Naive thymus-derived CD4-positive, alpha-beta T cell (primary cell): ENCODE data around the gene TMEM181. TPM values are rescaled to one million over a fixed set of nuclear protein-coding genes. Genes with fewer than 3 reads are reported as not detected.
"Not testable (repeated sequence)": the region's sequence is repeated elsewhere in the genome, so short reads cannot be mapped to it uniquely, and the experiment has no call there.

ENCODE experiments used
- ATAC-seq: fragments of 150-1000 bp; cut with Tn5 transposase; 2 replicates; pipeline ENCODE4 v1.10.0; 2021; ENCODE audit warnings: mild to moderate bottlenecking, moderate library complexity
- CTCF ChIA-PET: fragments of 350-600 bp; sonication (Branson Sonifier 250); formaldehyde crosslinking; loops from one replicate; lab custom pipeline; 2021; ENCODE audit warnings: antibody characterized with exemption; lab: Charles Lee
- POLR2A ChIA-PET: fragments of 350-600 bp; sonication (Branson Sonifier 250); formaldehyde crosslinking; loops from one replicate; lab custom pipeline; 2021; ENCODE audit warnings: antibody characterized with exemption, inconsistent platforms; lab: Charles Lee
- DNase-seq, 9 donors: peaks; one replicate each; pipeline versions ENCODE4 v3.0.0 to v3.0.0-alpha.2; 2020 to 2022; ENCODE audit warnings: mixed read lengths in 1 of 9
- H3K27ac ChIP-seq: one replicate; pipeline ENCODE4 v1.7.0; 2013; ENCODE audit warnings: mild to moderate bottlenecking, low read depth, low read length, moderate library complexity
- H3K27me3 ChIP-seq, 2 donors: one replicate each; pipeline ENCODE4 v1.7.0; 2013; ENCODE audit warnings: low read length in 2 of 2, mild to moderate bottlenecking in 2 of 2, moderate library complexity in 2 of 2; ENCODE audit not compliant: control insufficient read depth in 2 of 2, insufficient read depth in 2 of 2
- H3K36me3 ChIP-seq, 3 experiments: 1 replicate in 2 of 3; 2 replicates in 1 of 3; pipeline ENCODE4 v1.7.0; 2013; ENCODE audit warnings: low read length in 3 of 3, mild to moderate bottlenecking in 3 of 3, moderate library complexity in 1 of 3; ENCODE audit not compliant: insufficient read depth in 3 of 3, control insufficient read depth in 2 of 3
- H3K4me1 ChIP-seq, 2 donors: one replicate each; pipeline ENCODE4 v1.7.0; 2013; ENCODE audit warnings: low read length in 2 of 2, mild to moderate bottlenecking in 2 of 2, moderate library complexity in 1 of 2; ENCODE audit not compliant: control insufficient read depth in 2 of 2, insufficient read depth in 2 of 2
- H3K4me3 ChIP-seq: 2 replicates; pipeline ENCODE4 v1.7.0; 2013; ENCODE audit warnings: mild to moderate bottlenecking, low read length
- H3K9me3 ChIP-seq, 3 experiments: 1 replicate in 2 of 3; 2 replicates in 1 of 3; pipeline ENCODE4 v1.7.0; 2013; ENCODE audit warnings: low read length in 3 of 3; ENCODE audit not compliant: control insufficient read depth in 2 of 3
- H3K27ac Mint-ChIP-seq, 9 donors: one replicate each; pipeline ENCODE4 v1.8.0; 2020 to 2022; ENCODE audit warnings: mixed read lengths in 9 of 9, mild to moderate bottlenecking in 8 of 9, moderate library complexity in 5 of 9, inconsistent platforms in 2 of 9
- H3K27me3 Mint-ChIP-seq, 5 donors: one replicate each; pipeline ENCODE4 v1.8.0; 2021 to 2022; ENCODE audit warnings: mixed read lengths in 5 of 5, mild to moderate bottlenecking in 1 of 5
- H3K36me3 Mint-ChIP-seq, 5 donors: one replicate each; pipeline ENCODE4 v1.8.0; 2020 to 2022; ENCODE audit warnings: mixed read lengths in 5 of 5, mild to moderate bottlenecking in 3 of 5, inconsistent platforms in 1 of 5
- H3K4me1 Mint-ChIP-seq, 7 donors: one replicate each; pipeline ENCODE4 v1.8.0; 2020 to 2022; ENCODE audit warnings: mixed read lengths in 7 of 7, mild to moderate bottlenecking in 3 of 7, inconsistent platforms in 1 of 7
- H3K4me3 Mint-ChIP-seq, 10 donors: one replicate each; pipeline ENCODE4 v1.8.0; 2020 to 2022; ENCODE audit warnings: mild to moderate bottlenecking in 10 of 10, mixed read lengths in 10 of 10, moderate library complexity in 6 of 10, inconsistent platforms in 2 of 10
- H3K9me3 Mint-ChIP-seq, 11 donors: one replicate each; pipeline ENCODE4 v1.8.0; 2020 to 2022; ENCODE audit warnings: mixed read lengths in 11 of 11, mild to moderate bottlenecking in 4 of 11, inconsistent platforms in 1 of 11, moderate library complexity in 1 of 11
- intact Hi-C, 2 donors: fragments of 100-400 bp; cut with micrococcal nuclease; formaldehyde crosslinking; loops; one replicate each; pipeline ENCODE4 v1.15.1; 2023
- polyA plus RNA-seq, 2 donors: library from polyadenylated mRNA; unstranded; fragments of 300-500 nt; fragmentation: Illumina TruSeq; gene quantifications; one replicate each; pipeline ENCODE4 v1.2.3, GENCODE V29; 2021
- total RNA-seq, 6 experiments: library from RNA in 5 of 6; stranded (reverse) in 5 of 6; gene quantifications; 1 replicate in 5 of 6; 2 replicates in 1 of 6; pipeline ENCODE4 v1.2.3 and lab custom pipeline; 2021 to 2026

The TMEM181 gene
- total and polyA plus RNA-seq, 7 experiments from 2014 or later = 1.9 to 17.2 (median 15.7) TPM

DNA sequence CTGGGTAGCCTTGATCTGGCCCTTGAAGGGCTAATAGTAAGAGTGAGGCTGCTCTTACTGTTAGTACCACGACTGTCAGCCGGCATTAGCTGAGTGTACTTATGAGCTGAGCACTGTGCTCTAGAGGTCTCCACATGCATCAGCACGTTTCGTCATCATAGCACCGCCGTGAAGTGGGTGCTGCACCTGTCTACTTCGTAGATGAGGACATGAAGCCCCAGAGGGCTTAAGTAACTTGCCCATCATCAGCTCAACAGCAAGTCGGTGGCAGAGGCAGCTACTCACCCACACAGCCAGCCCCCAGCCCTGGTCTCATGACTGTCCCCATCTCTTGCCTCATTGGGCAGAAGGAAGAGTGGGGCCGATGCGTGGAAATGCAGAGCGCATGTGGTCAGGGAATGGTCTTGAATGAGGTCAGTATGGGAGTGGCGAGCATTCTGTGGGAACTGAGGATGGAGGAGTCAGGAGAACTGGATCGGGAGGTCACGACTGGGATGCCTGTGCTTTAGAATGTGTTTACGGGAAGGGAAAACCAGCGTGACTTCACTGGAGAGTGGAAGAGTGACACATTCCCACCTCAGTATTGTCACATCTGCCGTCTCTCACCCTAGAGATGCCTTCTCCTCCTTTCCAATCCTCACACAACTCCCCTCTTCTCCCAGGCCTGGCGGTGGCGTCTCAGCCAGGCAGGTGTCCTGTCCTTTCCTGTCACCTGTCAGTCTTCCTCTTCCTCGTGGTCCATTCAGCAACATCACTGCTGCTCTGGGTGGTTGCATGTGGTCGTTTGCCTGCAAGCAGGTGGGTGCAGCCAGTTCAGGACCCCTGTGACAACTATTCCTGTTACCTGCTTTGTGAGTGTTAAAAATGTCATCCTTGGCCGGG, 95.9 kb downstream of the TMEM181 start:
- intact Hi-C loops = loop anchor here in 1 of 2 donors (10.0 kb wide), 1 partner anchor 771 kb away; no protein-coding TSS in a partner anchor
- Histone ChIP-seq H3K4me1 (peaks cover 37 to 53% of the 10 kb centered on the region in 2 donors), H3K9me3 (no peaks in the 10 kb centered on the region), H3K27ac (peak overlapping the region; percentile 96), H3K36me3 (no peaks in the 10 kb centered on the region), H3K27me3 (no peaks in the 10 kb centered on the region), H3K4me3 (peak overlapping the region; percentile 29)
- peaks cover 0 to 4% (median 0%) of the 10 kb centered on the region in 11 donors for H3K9me3 Mint-ChIP-seq
- no peak for DNase-seq
- POLR2A ChIA-PET = interaction anchor here (0.6 to 4.4 kb wide), 4 partner anchors 12 to 120 kb away, joined by 3 to 78 read pairs (median 4); partner anchors contain the start of gene DYNLT1
- H3K27ac Mint-ChIP-seq = peak overlapping the region; percentile 85 to 100 (median 99)
- no peak for ATAC-seq
- H3K4me3 Mint-ChIP-seq = peak overlapping the region; percentile 71 to 88 (median 82)
- peaks cover 36 to 82% (median 76%) of the 10 kb centered on the region in 7 donors for H3K4me1 Mint-ChIP-seq
- CTCF ChIA-PET = interaction anchor here (3.9 kb wide), 1 partner anchor 11 kb away, joined by 15 read pairs; the partner anchor contains the start of gene DYNLT1
- H3K27me3 Mint-ChIP-seq = no peaks in the 10 kb centered on the region
- H3K36me3 Mint-ChIP-seq = peaks cover 0 to 62% (median 5%) of the 10 kb centered on the region in 5 donors

DNA sequence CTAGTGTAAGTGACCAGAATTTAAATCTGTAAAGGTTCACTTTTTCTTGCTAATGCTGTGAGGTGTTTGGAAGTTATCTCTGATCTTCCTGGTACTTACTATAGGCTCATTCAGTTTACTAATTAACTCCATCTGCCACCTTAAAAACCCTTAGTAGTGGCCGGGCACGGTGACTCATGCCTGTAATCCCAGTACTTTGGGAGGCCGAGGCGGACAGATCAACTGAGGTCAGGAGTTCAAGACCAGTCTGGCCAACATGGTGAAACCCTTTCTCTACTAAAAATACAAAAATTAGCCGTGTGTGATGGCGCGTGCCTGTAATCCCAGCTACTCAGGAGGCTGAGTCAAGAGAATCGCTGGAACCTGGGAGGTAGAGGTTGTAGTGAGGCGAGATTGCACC, 97.1 kb downstream of the TMEM181 start:
- H3K27ac ChIP-seq, POLR2A ChIA-PET, H3K27me3 ChIP-seq, H3K9me3 ChIP-seq, H3K36me3 ChIP-seq, DNase-seq, H3K4me3 ChIP-seq, H3K9me3 Mint-ChIP-seq, ATAC-seq, CTCF ChIA-PET, H3K27me3 Mint-ChIP-seq: not testable (repeated sequence)
- Mint-ChIP-seq H3K27ac (peak overlapping the region in 8 of 9 donors; percentile 13 to 100 (median 68)), H3K4me3 (peak overlapping the region in 2 of 10 donors; percentile 19 to 40), H3K4me1 (peaks cover 33 to 81% (median 74%) of the 10 kb centered on the region in 7 donors), H3K36me3 (peaks cover 0 to 56% (median 7%) of the 10 kb centered on the region in 5 donors)
- peaks cover 33 to 57% of the 10 kb centered on the region in 2 donors for H3K4me1 ChIP-seq
- intact Hi-C loops = loop anchor here in 1 of 2 donors (10.0 kb wide), 1 partner anchor 772 kb away; no protein-coding TSS in a partner anchor

DNA sequence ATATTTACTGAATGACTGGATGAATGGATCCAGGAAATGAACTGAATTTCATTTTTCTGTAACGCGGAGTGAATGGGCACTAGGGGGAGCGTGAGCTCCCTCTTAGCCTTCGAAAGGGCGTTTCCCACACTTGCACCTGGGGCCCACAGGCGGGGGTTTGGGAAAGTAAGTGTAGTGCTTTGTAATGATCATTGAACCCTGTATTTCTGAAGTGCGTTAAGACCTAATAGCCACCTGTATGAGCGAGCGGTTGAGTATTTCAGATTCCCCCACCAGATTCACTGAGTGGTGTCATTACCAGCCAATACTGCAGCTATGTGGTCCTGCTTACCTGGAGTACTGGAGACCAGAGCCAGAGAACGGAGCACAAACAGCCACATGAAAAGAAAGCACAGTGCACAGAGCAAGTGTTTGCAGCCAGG, 100.5 kb downstream of the TMEM181 start:
- H3K4me1 ChIP-seq = peaks cover 9 to 36% of the 10 kb centered on the region in 2 donors
- Mint-ChIP-seq H3K4me1 (peaks cover 15 to 76% (median 62%) of the 10 kb centered on the region in 7 donors), H3K4me3 (peak overlapping the region; percentile 25 to 77 (median 70)), H3K27ac (peak overlapping the region; percentile 29 to 97 (median 90)), H3K27me3 (no peaks in the 10 kb centered on the region), H3K9me3 (no peaks in the 10 kb centered on the region), H3K36me3 (peaks cover 0 to 42% (median 16%) of the 10 kb centered on the region in 5 donors)
- no peaks in the 10 kb centered on the region for H3K9me3 ChIP-seq
- peak overlapping the region; percentile 54 for H3K27ac ChIP-seq
- ATAC-seq = peak; percentile 80
- peak in 7 of 9 donors; percentile 62 to 82 (median 78) for DNase-seq
- ChIA-PET POLR2A (interaction anchor here (0.7 to 5.9 kb wide), 7 partner anchors 10 to 83 kb away, joined by 3 to 59 read pairs (median 3); partner anchors contain the start of gene DYNLT1), CTCF (interaction anchor here (0.6 to 6.7 kb wide), 16 partner anchors 9 to 446 kb away, joined by 3 to 107 read pairs (median 4); partner anchors contain the start of genes DYNLT1 and SYTL3)
- no peaks in the 10 kb centered on the region for H3K27me3 ChIP-seq
- no peak overlapping the region for H3K4me3 ChIP-seq
- intact Hi-C loops = loop anchor here (1.0 to 5.0 kb wide), 7 partner anchors 16 to 439 kb away; partner anchors contain the start of gene DYNLT1 (in 1 of the 2)
- peaks cover under 1 to 11% (median 8%) of the 10 kb centered on the region in 3 experiments for H3K36me3 ChIP-seq

DNA sequence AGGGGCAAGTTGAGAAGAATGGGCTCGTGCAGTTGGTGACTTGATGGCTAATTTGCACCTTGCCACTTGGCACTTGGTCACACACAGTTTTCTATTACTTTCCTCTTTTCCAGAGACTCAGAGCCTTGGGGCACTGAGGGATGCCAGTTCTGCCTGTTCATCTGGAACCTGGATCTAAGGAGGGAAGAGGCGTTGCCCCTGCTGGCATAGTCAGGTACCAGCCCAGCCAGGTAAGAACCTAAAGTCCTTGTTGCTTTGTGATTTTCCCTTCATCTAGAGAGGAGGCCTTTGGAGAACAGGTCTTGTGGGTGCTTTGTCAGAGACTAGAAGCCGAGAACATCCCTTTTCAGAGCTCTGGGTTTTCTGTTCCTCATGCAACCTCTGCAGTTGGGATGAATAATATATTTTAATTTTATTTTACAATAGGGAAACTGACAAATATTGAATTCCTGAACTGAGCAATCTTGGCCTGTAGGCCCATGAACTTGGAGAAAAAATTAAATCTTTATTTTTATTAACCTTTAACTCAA, 101.3 kb downstream of the TMEM181 start:
- H3K27ac ChIP-seq = peak overlapping the region; percentile 54
- H3K27ac Mint-ChIP-seq = peak overlapping the region in 7 of 9 donors; percentile 50 to 97 (median 93)
- H3K36me3 ChIP-seq = peaks cover 6 to 20% (median 10%) of the 10 kb centered on the region in 3 experiments
- no peaks in the 10 kb centered on the region for H3K27me3 Mint-ChIP-seq
- H3K36me3 Mint-ChIP-seq = peaks cover 0 to 33% (median 19%) of the 10 kb centered on the region in 5 donors
- H3K9me3 ChIP-seq = no peaks in the 10 kb centered on the region
- peaks cover 0 to 30% of the 10 kb centered on the region in 2 donors for H3K4me1 ChIP-seq
- no peaks in the 10 kb centered on the region for H3K9me3 Mint-ChIP-seq
- intact Hi-C loops = loop anchor here (2.0 to 5.0 kb wide), 3 partner anchors 16 to 34 kb away; partner anchors contain the start of gene DYNLT1 (in 1 of the 2)
- ATAC-seq (no peak), DNase-seq (no peak)
- no peak overlapping the region for H3K4me3 ChIP-seq
- no peaks in the 10 kb centered on the region for H3K27me3 ChIP-seq
- H3K4me3 Mint-ChIP-seq = peak overlapping the region in 5 of 10 donors; percentile 70 to 77 (median 75)
- H3K4me1 Mint-ChIP-seq = peaks cover 6 to 71% (median 55%) of the 10 kb centered on the region in 7 donors
- ChIA-PET POLR2A (interaction anchor here (0.6 to 5.9 kb wide), 5 partner anchors 16 to 301 kb away, joined by 4 to 59 read pairs (median 9); partner anchors contain the start of gene DYNLT1), CTCF (interaction anchor here (1.1 to 6.7 kb wide), 4 partner anchors 28 to 348 kb away, joined by 3 to 107 read pairs (median 4); no protein-coding TSS in a partner anchor)

DNA sequence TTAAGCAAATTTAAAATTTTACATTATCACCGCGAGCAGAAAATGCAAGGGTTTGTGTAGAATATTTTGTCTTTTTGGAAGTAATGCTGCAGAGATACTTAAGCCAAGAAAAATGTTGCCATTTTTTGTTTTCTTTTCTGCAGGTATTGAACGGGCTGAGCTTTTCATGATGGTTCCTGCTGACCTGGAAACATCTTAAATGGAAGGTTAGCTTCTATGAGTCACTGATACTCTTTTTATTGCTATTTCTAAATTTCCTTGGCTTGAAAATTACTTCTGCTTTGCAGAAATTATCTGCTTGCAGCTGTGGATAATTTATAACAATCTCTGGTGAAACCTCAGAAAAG, 102.7 kb downstream of the TMEM181 start:
- POLR2A ChIA-PET = interaction anchor here (0.7 to 5.9 kb wide), 6 partner anchors 9 to 900 kb away, joined by 3 to 59 read pairs (median 8); partner anchors contain the start of gene DYNLT1
- intact Hi-C loops = loop anchor here in 1 of 2 donors (5.0 kb wide), 1 partner anchor 35 kb away; no protein-coding TSS in a partner anchor
- Mint-ChIP-seq H3K4me1 (peaks cover 5 to 72% (median 60%) of the 10 kb centered on the region in 7 donors), H3K36me3 (peaks cover 0 to 40% (median 31%) of the 10 kb centered on the region in 5 donors), H3K4me3 (peak overlapping the region; percentile 48 to 96 (median 89)), H3K27ac (peak overlapping the region in 8 of 9 donors; percentile 85 to 100 (median 94)), H3K9me3 (no peaks in the 10 kb centered on the region), H3K27me3 (no peaks in the 10 kb centered on the region)
- Histone ChIP-seq H3K4me1 (peaks cover 0 to 31% of the 10 kb centered on the region in 2 donors), H3K4me3 (no peak overlapping the region), H3K27me3 (no peaks in the 10 kb centered on the region), H3K27ac (peak overlapping the region; percentile 75), H3K9me3 (no peaks in the 10 kb centered on the region), H3K36me3 (peaks cover 13 to 33% (median 14%) of the 10 kb centered on the region in 3 experiments)
- CTCF ChIA-PET = interaction anchor here (1.0 to 6.7 kb wide), 9 partner anchors 9 to 448 kb away, joined by 3 to 107 read pairs (median 4); no protein-coding TSS in a partner anchor
- ATAC-seq (no peak), DNase-seq (no peak)
